Common myeloid progenitor, CD34-positive (primary cell): Measurements from ENCODE around the gene RNU1-3.
"Not testable (repeated sequence)": the region's sequence is repeated elsewhere in the genome, so short reads cannot be mapped to it uniquely, and the experiment has no call there.

ENCODE experiments used
- CTCF ChIA-PET: fragments of 350-600 bp; sonication (Branson Sonifier 250); formaldehyde crosslinking; loops from one replicate; lab custom pipeline; 2021; ENCODE audit warnings: antibody characterized with exemption; lab: Charles Lee
- POLR2A ChIA-PET: fragments of 350-600 bp; sonication (Branson Sonifier 250); formaldehyde crosslinking; loops from one replicate; lab custom pipeline; 2021; ENCODE audit warnings: antibody characterized with exemption; lab: Charles Lee
- DNase-seq, 3 donors: peaks; one replicate each; pipeline versions ENCODE4 v3.0.0 to v3.0.0-alpha.2; 2013
- H3K27ac ChIP-seq, 2 experiments: 1 replicate in 1 of 2; 2 replicates in 1 of 2; pipeline ENCODE4 v1.7.0; 2013; ENCODE audit warnings: inconsistent platforms in 2 of 2, low read length in 2 of 2, mild to moderate bottlenecking in 2 of 2, low read depth in 1 of 2, moderate library complexity in 1 of 2; ENCODE audit not compliant: severe bottlenecking in 2 of 2, insufficient read depth in 1 of 2, poor library complexity in 1 of 2
- H3K27me3 ChIP-seq, 5 experiments: replicated peaks in 2 of 5; 1 replicate in 3 of 5; 2 replicates in 2 of 5; pipeline versions ENCODE4 v1.6.1 to v1.7.0; 2013; ENCODE audit warnings: low read length in 4 of 5, mild to moderate bottlenecking in 2 of 5, moderate library complexity in 2 of 5, inconsistent platforms in 1 of 5; ENCODE audit not compliant: insufficient read depth in 5 of 5, control insufficient read depth in 4 of 5
- H3K36me3 ChIP-seq, 4 experiments: 1 replicate in 2 of 4; 2 replicates in 2 of 4; pipeline versions ENCODE4 v1.6.1 to v1.7.0; 2013; ENCODE audit warnings: low read length in 3 of 4, control low read depth in 1 of 4, mild to moderate bottlenecking in 1 of 4; ENCODE audit not compliant: control insufficient read depth in 4 of 4, insufficient read depth in 4 of 4
- H3K4me1 ChIP-seq, 4 experiments: 1 replicate in 3 of 4; 2 replicates in 1 of 4; pipeline versions ENCODE4 v1.6.1 to v1.7.1; 2013; ENCODE audit warnings: low read length in 3 of 4, mild to moderate bottlenecking in 3 of 4, control low read depth in 1 of 4, inconsistent platforms in 1 of 4, moderate library complexity in 1 of 4; ENCODE audit not compliant: control insufficient read depth in 4 of 4, insufficient read depth in 4 of 4; ENCODE audit errors: control extremely low read depth in 1 of 4
- H3K4me3 ChIP-seq, 7 experiments: 1 replicate in 4 of 7; 2 replicates in 3 of 7; pipeline versions ENCODE4 v1.5.1 to v1.7.0; 2013; ENCODE audit warnings: mild to moderate bottlenecking in 7 of 7, low read length in 6 of 7, moderate library complexity in 6 of 7, inconsistent platforms in 2 of 7, low read depth in 2 of 7, control low read depth in 1 of 7; ENCODE audit not compliant: insufficient read depth in 4 of 7, control insufficient read depth in 1 of 7; ENCODE audit errors: extremely low read depth in 1 of 7
- H3K9me3 ChIP-seq, 5 experiments: 1 replicate in 4 of 5; 2 replicates in 1 of 5; pipeline versions ENCODE4 v1.6.1 to v1.7.1; 2013; ENCODE audit warnings: low read length in 4 of 5, mild to moderate bottlenecking in 2 of 5, inconsistent platforms in 1 of 5, low read depth in 1 of 5, moderate library complexity in 1 of 5; ENCODE audit not compliant: control insufficient read depth in 4 of 5, insufficient read depth in 2 of 5; ENCODE audit errors: control extremely low read depth in 1 of 5
- WGBS: methylation state at CpG from one replicate; pipeline ENCODE4 v1.1.5; 2013; ENCODE audit not compliant: insufficient coverage; 5-methylcytosine and 5-hydroxymethylcytosine counted together

Gene RNU1-3

DNA sequence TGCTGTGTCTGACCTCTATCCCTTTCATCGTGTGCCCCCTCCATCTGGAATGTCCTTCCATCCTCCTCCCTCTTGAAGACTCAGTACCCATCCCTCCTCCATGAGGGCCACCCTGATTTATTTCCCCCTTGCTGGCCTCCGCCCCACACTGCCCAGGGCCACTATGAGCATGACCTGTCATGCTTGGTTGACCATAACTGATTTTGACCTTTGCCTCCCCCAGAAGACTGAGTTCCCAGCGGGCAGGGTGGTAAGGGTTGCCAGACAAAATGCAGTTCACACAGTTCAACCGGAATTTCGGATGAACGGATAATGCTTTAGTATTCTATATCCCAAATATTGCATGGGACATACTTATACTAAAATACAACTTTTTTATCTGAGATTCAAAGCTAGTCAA, 42.0 kb upstream of the RNU1-3 start:
- CTCF ChIA-PET: interaction anchor here (0.6 to 12.6 kb wide), 9 partner anchors 9 to 165 kb away, joined by 3 to 170 read pairs (median 4); no protein-coding TSS in a partner anchor
- H3K27ac ChIP-seq, H3K36me3 ChIP-seq, H3K9me3 ChIP-seq, H3K4me1 ChIP-seq, POLR2A ChIA-PET, DNase-seq, H3K27me3 ChIP-seq, H3K4me3 ChIP-seq: not testable (repeated sequence)
- WGBS: no CpG with 5 or more reads among the region's 6 CpGs

- H3K4me1 ChIP-seq, DNase-seq, H3K36me3 ChIP-seq, H3K27ac ChIP-seq, H3K9me3 ChIP-seq, POLR2A ChIA-PET, H3K27me3 ChIP-seq: not testable (repeated sequence)
- WGBS: 3% methylated on average over 16 of the region's 99 CpGs
- H3K4me3 ChIP-seq: peak overlapping the region in 2 of 7 experiments; percentile 11 to 33
- CTCF ChIA-PET: interaction anchor here (0.7 to 12.6 kb wide), 15 partner anchors 8 to 170 kb away, joined by 3 to 170 read pairs (median 4); no protein-coding TSS in a partner anchor
Observed at GRCh38 chr1:16707130-16708093, 40.7 kb upstream of the RNU1-3 start.

DNA sequence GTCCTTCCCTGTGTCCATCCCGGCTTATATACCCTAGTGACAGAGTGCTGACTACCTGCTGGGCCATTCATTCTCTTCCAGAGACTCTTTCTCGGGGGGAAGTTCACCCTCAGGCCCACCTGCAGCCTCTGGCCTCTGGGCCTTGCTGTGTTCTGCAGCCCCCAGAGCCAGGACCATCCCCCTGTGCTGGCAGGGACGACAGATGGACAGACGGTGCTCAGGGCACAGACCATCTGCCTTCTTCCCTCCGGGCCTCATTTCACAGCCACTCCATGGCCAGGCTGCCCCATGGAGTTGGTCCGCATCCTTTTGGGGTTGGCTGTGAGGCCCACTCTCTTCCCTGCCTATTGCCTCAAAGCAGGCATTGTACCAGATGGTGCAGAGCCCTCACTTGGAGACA, 39.6 kb upstream of the RNU1-3 start:
- 100% methylated on average over 1 of the region's 6 CpGs for WGBS
- POLR2A ChIA-PET, H3K27ac ChIP-seq, H3K4me3 ChIP-seq, H3K9me3 ChIP-seq, H3K27me3 ChIP-seq, H3K36me3 ChIP-seq, DNase-seq, H3K4me1 ChIP-seq: not testable (repeated sequence)
- CTCF ChIA-PET: interaction anchor here (1.1 to 12.6 kb wide), 9 partner anchors 6 to 106 kb away, joined by 3 to 170 read pairs (median 8); no protein-coding TSS in a partner anchor

DNA sequence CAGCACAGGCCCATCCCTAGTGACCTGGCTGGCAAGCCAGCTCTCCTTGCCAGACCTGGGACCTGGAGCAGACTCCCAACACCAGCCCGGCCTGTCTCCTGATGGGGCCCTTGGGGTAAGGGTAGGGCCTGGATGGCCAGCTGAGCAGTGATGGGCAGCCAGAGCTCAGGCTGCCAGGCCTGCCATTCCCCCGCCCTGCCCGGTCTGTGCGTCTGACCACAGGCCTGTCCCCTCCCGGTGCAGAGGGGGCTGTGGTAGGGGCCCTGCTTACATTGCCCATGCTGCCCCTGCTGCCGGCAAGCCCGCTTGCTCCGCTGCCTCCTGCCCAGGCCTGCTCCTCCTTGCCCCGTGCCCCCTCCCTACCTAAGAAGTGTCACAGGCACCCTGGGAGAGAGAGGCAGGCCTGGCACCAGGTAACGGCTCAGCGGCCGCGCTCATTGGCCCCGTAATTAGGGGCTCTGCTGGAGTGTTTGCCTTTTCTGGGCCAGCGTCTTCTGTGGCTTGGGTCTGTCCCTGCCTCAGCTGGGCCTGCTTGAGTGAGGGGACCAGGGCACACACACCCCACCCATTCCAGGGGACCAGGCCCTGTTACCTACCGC, 37.9 kb upstream of the RNU1-3 start:
- not testable (repeated sequence) for H3K4me1 ChIP-seq, H3K9me3 ChIP-seq, H3K4me3 ChIP-seq, H3K36me3 ChIP-seq, DNase-seq, H3K27me3 ChIP-seq, H3K27ac ChIP-seq
- no CpG with 5 or more reads among the region's 16 CpGs for WGBS
- ChIA-PET CTCF (interaction anchor here (1.0 to 12.6 kb wide), 6 partner anchors 12 to 96 kb away, joined by 4 to 170 read pairs (median 10); no protein-coding TSS in a partner anchor), POLR2A (interaction anchor here (0.6 to 1.2 kb wide), 2 partner anchors 13 to 467 kb away, joined by 3 to 9 read pairs; no protein-coding TSS in a partner anchor)

DNA sequence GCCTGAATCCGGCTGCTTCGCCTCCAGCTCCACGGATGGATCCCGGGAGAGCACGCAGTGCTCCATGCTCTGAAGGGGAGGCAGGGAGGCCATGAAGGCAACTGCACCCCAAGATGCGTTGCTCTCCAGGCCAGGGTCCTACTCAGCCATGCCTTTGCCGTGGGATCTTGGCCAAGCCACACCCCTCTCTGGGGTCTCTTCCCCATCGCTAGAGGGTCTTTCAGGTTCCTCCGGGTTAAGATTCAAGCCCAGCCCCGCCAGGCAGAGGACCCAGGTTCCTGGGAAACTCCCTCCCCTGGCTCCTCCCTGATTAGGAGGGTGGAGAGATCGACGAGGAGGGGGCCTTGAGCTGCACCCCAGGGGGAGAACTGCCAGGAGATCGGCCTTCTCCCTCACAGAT, 37.3 kb upstream of the RNU1-3 start:
- H3K36me3 ChIP-seq, H3K27ac ChIP-seq, H3K4me3 ChIP-seq, DNase-seq, H3K27me3 ChIP-seq, H3K4me1 ChIP-seq, H3K9me3 ChIP-seq: not testable (repeated sequence)
- CTCF ChIA-PET: interaction anchor here (1.0 to 12.6 kb wide), 6 partner anchors 12 to 95 kb away, joined by 4 to 170 read pairs (median 10); no protein-coding TSS in a partner anchor
- 70% methylated on average over 2 of the region's 13 CpGs for WGBS
- POLR2A ChIA-PET: interaction anchor here (1.5 kb wide), 1 partner anchor 83 kb away, joined by 3 read pairs; no protein-coding TSS in a partner anchor

- H3K4me3 ChIP-seq, H3K36me3 ChIP-seq, H3K4me1 ChIP-seq, H3K27me3 ChIP-seq, H3K27ac ChIP-seq, DNase-seq, H3K9me3 ChIP-seq: not testable (repeated sequence)
- WGBS: no CpG with 5 or more reads among the region's 5 CpGs
- ChIA-PET POLR2A (interaction anchor here (1.5 kb wide), 1 partner anchor 83 kb away, joined by 3 read pairs; no protein-coding TSS in a partner anchor), CTCF (interaction anchor here (1.0 to 12.6 kb wide), 5 partner anchors 11 to 95 kb away, joined by 4 to 170 read pairs (median 12); no protein-coding TSS in a partner anchor)
Observed at GRCh38 chr1:16703602-16704001, 36.9 kb upstream of the RNU1-3 start.
